Stomach (tissue), 9 donors: ENCODE measurements around the gene MDC1. TPM values are rescaled to one million over a fixed set of nuclear protein-coding genes. Genes with fewer than 3 reads are reported as not detected.

Experiments
- DNase-seq, 2 donors: peaks; one replicate each; pipeline versions ENCODE4 v3.0.0 to v3.0.0-alpha.2; 2013 to 2019
- H3K27ac ChIP-seq, 5 donors: fragments of 200-600 bp in 4 of 5; sonication (generic) in 4 of 5; one replicate each; pipeline ENCODE4 v1.5.1; 2013 to 2019; ENCODE audit warnings: mild to moderate bottlenecking in 1 of 5, moderate library complexity in 1 of 5
- H3K27me3 ChIP-seq, 3 donors: fragments of 200-600 bp; sonication (generic); one replicate each; pipeline ENCODE4 v1.5.1; 2017 to 2019; ENCODE audit warnings: mixed run types in 1 of 3
- H3K36me3 ChIP-seq, 4 donors: fragments of 200-600 bp; sonication (generic); 1 replicate in 3 of 4; 2 replicates in 1 of 4; pipeline ENCODE4 v1.5.1; 2016 to 2019
- H3K4me1 ChIP-seq, 4 donors: fragments of 200-600 bp; sonication (generic); one replicate each; pipeline ENCODE4 v1.5.1; 2016 to 2019
- H3K4me3 ChIP-seq, 4 donors: fragments of 200-600 bp; sonication (generic) in 3 of 4; one replicate each; pipeline ENCODE4 v1.5.1; 2016 to 2019; ENCODE audit warnings: mild to moderate bottlenecking in 1 of 4
- H3K9me3 ChIP-seq, 4 donors: fragments of 200-600 bp; sonication (generic); one replicate each; pipeline ENCODE4 v1.5.1; 2016 to 2019
- CTCF ChIP-seq, 7 experiments: fragments of 450-650 bp in 4 of 7; fragments of 200-600 bp in 3 of 7; sonication (generic) in 3 of 7; IDR thresholded peaks; one replicate each; pipeline ENCODE4 v1.5.1; 2016 to 2019; ENCODE audit warnings: antibody characterized with exemption in 7 of 7, control low read depth in 2 of 7, mild to moderate bottlenecking in 1 of 7
- EP300 ChIP-seq: sonication (generic); formaldehyde crosslinking; IDR thresholded peaks from one replicate; pipeline ENCODE4 v1.6.1; 2017; ENCODE audit warnings: antibody characterized with exemption
- POLR2A ChIP-seq, 4 donors: fragments of 450-650 bp; IDR thresholded peaks; one replicate each; pipeline ENCODE4 v1.6.1; 2016; ENCODE audit warnings: antibody characterized with exemption in 4 of 4, control low read depth in 2 of 4, mild to moderate bottlenecking in 1 of 4, moderate library complexity in 1 of 4
- POLR2AphosphoS5 ChIP-seq, 3 donors: sonication (generic); formaldehyde crosslinking; IDR thresholded peaks; one replicate each; pipeline ENCODE4 v1.6.1; 2016; ENCODE audit warnings: antibody characterized with exemption in 3 of 3
- WGBS, 5 donors: extraction: QIAGEN DNeasy Blood & Tissue Kit in 3 of 5; methylation state at CpG; one replicate each; pipeline versions ENCODE4 v1.1.5 to v1.1.7; 2013 to 2018; 5-methylcytosine and 5-hydroxymethylcytosine counted together
- intact Hi-C: fragments of 100-400 bp; cut with DNase I; formaldehyde crosslinking; loops from one replicate; pipeline ENCODE4 v1.15.1; 2023; ENCODE audit warnings: low total_unique reads
- polyA plus RNA-seq, 3 donors: library from polyadenylated mRNA; stranded (reverse); fragments of 200-250 nt; gene quantifications; one replicate each; pipeline ENCODE4 v1.2.3, GENCODE V29; 2013
- total RNA-seq, 5 donors: library from RNA; depleted of rRNA; stranded (reverse); fragments of >200 nt; gene quantifications; one replicate each; pipeline versions ENCODE4 v1.1.0 to v1.2.3, GENCODE V29; 2014 to 2016
- donor health status: healthy with polysubstance abuse.
- donor health status: Bipolar disorder and iron deficiency.
- donor health status: healthy.

Gene MDC1
- total and polyA plus RNA-seq, 8 donors: 3.8 to 153 (median 11.8) TPM

GRCh38 chr6:30689985-30690384 is 27.1 kb downstream of the MDC1 start:
- Histone ChIP-seq H3K4me1 (peaks cover 29 to 56% (median 41%) of the 10 kb centered on the region in 4 donors), H3K27ac (peak overlapping the region; percentile 77 to 99 (median 97)), H3K9me3 (no peaks in the 10 kb centered on the region), H3K27me3 (no peaks in the 10 kb centered on the region), H3K4me3 (peak overlapping the region; percentile 61 to 70 (median 64)), H3K36me3 (no peaks in the 10 kb centered on the region)
- intact Hi-C loops: no loop called here
- TF ChIP-seq EP300: no peak
- TF ChIP-seq CTCF (IDR thresholded peaks at IDR 0.05): no peak
- TF ChIP-seq POLR2A (IDR thresholded peaks at IDR 0.05): no peak
- TF ChIP-seq POLR2AphosphoS5 (IDR thresholded peaks at IDR 0.05): no peak
- WGBS, 5 donors: 27 to 71% (median 53%) methylated on average over 4 of the region's 4 CpGs
- no peak for DNase-seq

GRCh38 chr6:30689022-30689865 is 27.8 kb downstream of the MDC1 start:
- Histone ChIP-seq H3K27ac (peak overlapping the region in 4 of 5 donors; percentile 94 to 99 (median 98)), H3K27me3 (no peaks in the 10 kb centered on the region), H3K4me1 (peaks cover 29 to 56% (median 44%) of the 10 kb centered on the region in 4 donors), H3K36me3 (no peaks in the 10 kb centered on the region), H3K4me3 (no peak overlapping the region), H3K9me3 (no peaks in the 10 kb centered on the region)
- intact Hi-C loops: no loop called here
- WGBS, 5 donors: 85 to 89% (median 88%) methylated on average over 10 to 11 of the region's 11 CpGs
- no peak for DNase-seq
- TF ChIP-seq EP300: no peak

GRCh38 chr6:30688569-30688968 is 28.5 kb downstream of the MDC1 start:
- no peaks in the 10 kb centered on the region for H3K36me3 ChIP-seq
- DNase-seq: no peak
- no peak for TF ChIP-seq POLR2A (IDR thresholded peaks at IDR 0.05)
- no peak for TF ChIP-seq CTCF (IDR thresholded peaks at IDR 0.05)
- TF ChIP-seq POLR2AphosphoS5 (IDR thresholded peaks at IDR 0.05): no peak
- no peak for TF ChIP-seq EP300
- H3K27ac ChIP-seq: peak overlapping the region; percentile 92 to 99 (median 97)
- H3K4me1 ChIP-seq: peaks cover 29 to 63% (median 44%) of the 10 kb centered on the region in 4 donors
- intact Hi-C loops: no loop called here
- 88 to 94% (median 90%) methylated on average over 9 of the region's 9 CpGs for WGBS, 5 donors
- H3K4me3 ChIP-seq: peak overlapping the region; percentile 69 to 88 (median 82)
- H3K9me3 ChIP-seq: no peaks in the 10 kb centered on the region
- H3K27me3 ChIP-seq: no peaks in the 10 kb centered on the region

GRCh38 chr6:30687659-30688431 is 29.2 kb downstream of the MDC1 start:
- peak in 1 of 2 donors; percentile 69 for DNase-seq
- H3K27ac ChIP-seq: peak overlapping the region; percentile 92 to 99 (median 97)

More at GRCh38 chr6:30687659-30688431, 29.2 kb downstream of the MDC1 start:
- H3K27me3 ChIP-seq: no peaks in the 10 kb centered on the region
- intact Hi-C loops: no loop called here
- peaks cover 29 to 70% (median 48%) of the 10 kb centered on the region in 4 donors for H3K4me1 ChIP-seq
- no peaks in the 10 kb centered on the region for H3K36me3 ChIP-seq
- TF ChIP-seq POLR2AphosphoS5 (IDR thresholded peaks at IDR 0.05) (no peak), CTCF (IDR thresholded peaks at IDR 0.05) (no peak), POLR2A (IDR thresholded peaks at IDR 0.05) (no peak), EP300 (no peak)
- H3K9me3 ChIP-seq: no peaks in the 10 kb centered on the region
- H3K4me3 ChIP-seq: peak overlapping the region; percentile 69 to 88 (median 82)
- WGBS, 5 donors: 17 to 27% (median 18%) methylated on average over 5 to 22 of the region's 22 CpGs
